Measurements from ENCODE around the gene MAGEA9.
"Not testable (repeated sequence)": the region's sequence is repeated elsewhere in the genome, so short reads cannot be mapped to it uniquely, and the experiment has no call there.

The MAGEA9 gene

GRCh38 chrX:149781727-149782126, at the start of gene MAGEA9:
Gene MAGEA9 (plus strand): TSS chrX:149781930. CDS start chrX:149786211, 4,281 bp downstream.
- H3K4me1 ChIP-seq (ENCODE audit: control insufficient read depth, insufficient read depth, low read length); H3K9ac ChIP-seq (ENCODE audit: low read length); H3K9me3 ChIP-seq (ENCODE audit: control insufficient read depth, low read length); DNase-seq (ENCODE audit: low read depth); H3K4me3 ChIP-seq (ENCODE audit: low read length); H3K27me3 ChIP-seq (replicated peaks; ENCODE audit: control insufficient read depth, insufficient read depth, low read length); H3K36me3 ChIP-seq (ENCODE audit: control insufficient read depth, insufficient read depth, low read length, severe bottlenecking): not testable (repeated sequence)

GRCh38 chrX:149742269-149742668, 39.5 kb upstream of the MAGEA9 start:
- not testable (repeated sequence) for H3K9ac ChIP-seq (ENCODE audit: low read length); DNase-seq (ENCODE audit: low read depth); H3K4me3 ChIP-seq (ENCODE audit: low read length); H3K36me3 ChIP-seq (ENCODE audit: control insufficient read depth, insufficient read depth, low read length, severe bottlenecking); H3K27me3 ChIP-seq (replicated peaks; ENCODE audit: control insufficient read depth, insufficient read depth, low read length); H3K9me3 ChIP-seq (ENCODE audit: control insufficient read depth, low read length); H3K4me1 ChIP-seq (ENCODE audit: control insufficient read depth, insufficient read depth, low read length)

- H3K36me3 ChIP-seq (ENCODE audit: control insufficient read depth, insufficient read depth, low read length, severe bottlenecking); H3K9ac ChIP-seq (ENCODE audit: low read length); H3K27me3 ChIP-seq (replicated peaks; ENCODE audit: control insufficient read depth, insufficient read depth, low read length); DNase-seq (ENCODE audit: low read depth); H3K4me1 ChIP-seq (ENCODE audit: control insufficient read depth, insufficient read depth, low read length); H3K9me3 ChIP-seq (ENCODE audit: control insufficient read depth, low read length); H3K4me3 ChIP-seq (ENCODE audit: low read length): not testable (repeated sequence)
Observed at GRCh38 chrX:149746390-149747007, 35.2 kb upstream of the MAGEA9 start.

DNA sequence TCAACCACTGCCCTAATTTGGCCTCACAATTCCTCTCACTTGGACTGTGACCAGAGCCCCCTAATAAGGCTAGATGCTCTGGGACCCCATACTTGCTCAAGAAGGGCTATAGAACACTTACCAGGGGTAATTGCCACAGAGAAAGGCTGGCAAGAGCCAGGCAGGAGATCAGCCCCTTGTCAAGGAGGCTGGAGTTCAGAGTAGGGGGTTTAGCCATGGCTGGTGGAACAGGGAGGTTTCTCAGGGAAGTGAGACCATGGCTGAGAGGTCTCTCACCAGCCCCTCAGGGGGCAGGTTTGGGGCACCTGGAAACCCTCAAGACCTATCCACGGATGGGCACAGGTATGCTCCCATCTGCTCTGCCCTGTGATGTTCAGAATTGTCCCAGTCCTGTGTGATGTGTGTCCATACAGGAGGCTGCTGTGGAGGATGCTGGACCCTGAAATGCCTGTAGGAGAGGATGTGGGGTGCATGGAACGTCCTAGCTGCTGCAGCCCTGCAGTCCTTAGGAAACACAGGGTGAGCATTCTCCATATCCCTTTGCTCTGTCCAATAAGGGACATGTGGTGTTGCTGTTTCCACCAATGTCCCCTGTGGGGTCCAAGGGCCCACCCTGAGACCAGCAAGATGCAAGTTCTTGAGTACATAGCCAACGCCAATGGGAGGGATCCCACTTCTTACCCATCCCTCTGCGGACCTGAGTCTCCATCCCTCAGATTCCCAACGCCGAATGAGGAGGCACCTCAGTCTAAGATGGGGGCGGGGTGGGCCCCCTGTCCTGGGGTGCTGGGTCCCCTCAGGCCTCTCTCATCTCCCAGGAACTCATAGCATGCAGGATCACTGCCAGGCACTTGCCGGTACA, 24.3 kb upstream of the MAGEA9 start:
- Histone ChIP-seq H3K36me3 (ENCODE audit: control insufficient read depth, insufficient read depth, low read length, severe bottlenecking) (no peaks in the 10 kb centered on the region), H3K27me3 (replicated peaks; ENCODE audit: control insufficient read depth, insufficient read depth, low read length) (peaks cover 22% of the 10 kb centered on the region), H3K9ac (ENCODE audit: low read length) (no peak overlapping the region), H3K9me3 (ENCODE audit: control insufficient read depth, low read length) (no peaks in the 10 kb centered on the region), H3K4me3 (ENCODE audit: low read length) (no peak overlapping the region), H3K4me1 (ENCODE audit: control insufficient read depth, insufficient read depth, low read length) (no peaks in the 10 kb centered on the region)
- no peak for DNase-seq (ENCODE audit: low read depth)

- H3K36me3 ChIP-seq (ENCODE audit: control insufficient read depth, insufficient read depth, low read length, severe bottlenecking) = no peaks in the 10 kb centered on the region
- no peak overlapping the region for H3K9ac ChIP-seq (ENCODE audit: low read length)
- no peak overlapping the region for H3K4me3 ChIP-seq (ENCODE audit: low read length)
- DNase-seq (ENCODE audit: low read depth) = no peak
- peaks cover 22% of the 10 kb centered on the region for H3K27me3 ChIP-seq (replicated peaks; ENCODE audit: control insufficient read depth, insufficient read depth, low read length)
- no peaks in the 10 kb centered on the region for H3K4me1 ChIP-seq (ENCODE audit: control insufficient read depth, insufficient read depth, low read length)
- no peaks in the 10 kb centered on the region for H3K9me3 ChIP-seq (ENCODE audit: control insufficient read depth, low read length)
Observed at GRCh38 chrX:149758068-149758714, 23.5 kb upstream of the MAGEA9 start.

- not testable (repeated sequence) for H3K4me1 ChIP-seq (ENCODE audit: control insufficient read depth, insufficient read depth, low read length); H3K4me3 ChIP-seq (ENCODE audit: low read length); DNase-seq (ENCODE audit: low read depth); H3K9ac ChIP-seq (ENCODE audit: low read length); H3K9me3 ChIP-seq (ENCODE audit: control insufficient read depth, low read length); H3K36me3 ChIP-seq (ENCODE audit: control insufficient read depth, insufficient read depth, low read length, severe bottlenecking)
- H3K27me3 ChIP-seq (replicated peaks; ENCODE audit: control insufficient read depth, insufficient read depth, low read length) = peaks cover 22% of the 10 kb centered on the region
Observed at GRCh38 chrX:149758715-149759078, 23.0 kb upstream of the MAGEA9 start.

GRCh38 chrX:149759824-149760223, 21.9 kb upstream of the MAGEA9 start:
- peaks cover 20% of the 10 kb centered on the region for H3K27me3 ChIP-seq (replicated peaks; ENCODE audit: control insufficient read depth, insufficient read depth, low read length)
- no peaks in the 10 kb centered on the region for H3K4me1 ChIP-seq (ENCODE audit: control insufficient read depth, insufficient read depth, low read length)
- no peaks in the 10 kb centered on the region for H3K36me3 ChIP-seq (ENCODE audit: control insufficient read depth, insufficient read depth, low read length, severe bottlenecking)
- H3K9ac ChIP-seq (ENCODE audit: low read length) = no peak overlapping the region
- no peak overlapping the region for H3K4me3 ChIP-seq (ENCODE audit: low read length)
- no peaks in the 10 kb centered on the region for H3K9me3 ChIP-seq (ENCODE audit: control insufficient read depth, low read length)
- no peak for DNase-seq (ENCODE audit: low read depth)

GRCh38 chrX:149760965-149761364, 20.8 kb upstream of the MAGEA9 start:
- Histone ChIP-seq H3K9ac (ENCODE audit: low read length) (no peak overlapping the region), H3K27me3 (replicated peaks; ENCODE audit: control insufficient read depth, insufficient read depth, low read length) (peaks cover 14% of the 10 kb centered on the region), H3K36me3 (ENCODE audit: control insufficient read depth, insufficient read depth, low read length, severe bottlenecking) (no peaks in the 10 kb centered on the region), H3K9me3 (ENCODE audit: control insufficient read depth, low read length) (no peaks in the 10 kb centered on the region), H3K4me3 (ENCODE audit: low read length) (no peak overlapping the region), H3K4me1 (ENCODE audit: control insufficient read depth, insufficient read depth, low read length) (no peaks in the 10 kb centered on the region)
- DNase-seq (ENCODE audit: low read depth) = no peak

DNA sequence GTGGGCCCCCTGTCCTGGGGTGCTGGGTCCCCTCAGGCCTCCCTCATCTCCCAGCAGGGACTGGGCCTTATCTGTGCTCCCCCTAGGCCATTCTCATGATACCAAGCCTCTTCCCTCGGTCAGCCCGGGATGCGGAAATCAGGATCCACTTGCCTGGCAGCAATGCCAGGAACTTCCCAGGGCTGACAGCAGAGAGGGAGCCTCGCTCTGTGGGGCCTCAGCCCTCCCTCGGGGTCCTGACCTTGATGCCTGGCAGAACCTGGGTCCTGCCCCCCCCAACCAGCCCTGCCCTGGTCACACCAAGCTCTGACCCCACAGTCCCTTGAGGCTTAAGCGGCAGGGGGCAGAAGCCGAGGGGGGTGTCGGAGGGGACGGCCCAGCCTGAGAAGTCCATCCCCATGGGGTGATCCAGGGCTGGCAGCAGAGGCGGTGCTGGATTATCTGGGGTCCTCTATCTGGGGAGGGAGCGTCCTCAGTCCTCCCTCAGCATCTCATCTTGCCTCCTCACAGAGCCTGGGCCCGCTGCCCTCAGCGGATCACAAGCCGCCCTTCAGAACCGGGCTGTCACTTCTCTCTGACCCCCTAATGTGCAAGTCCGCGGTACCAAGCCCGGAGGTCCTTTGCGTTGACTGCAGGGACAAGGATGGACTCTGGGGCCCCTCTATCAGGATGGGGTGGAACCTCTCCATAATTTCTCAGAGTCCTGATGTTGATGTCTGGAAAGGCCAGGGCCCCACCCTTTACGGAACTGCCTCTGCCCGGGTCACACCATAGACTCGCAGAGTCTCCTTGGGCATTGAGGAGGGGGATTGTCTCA, 19.7 kb upstream of the MAGEA9 start:
- DNase-seq (ENCODE audit: low read depth); H3K9ac ChIP-seq (ENCODE audit: low read length); H3K4me3 ChIP-seq (ENCODE audit: low read length); H3K9me3 ChIP-seq (ENCODE audit: control insufficient read depth, low read length); H3K27me3 ChIP-seq (replicated peaks; ENCODE audit: control insufficient read depth, insufficient read depth, low read length); H3K4me1 ChIP-seq (ENCODE audit: control insufficient read depth, insufficient read depth, low read length); H3K36me3 ChIP-seq (ENCODE audit: control insufficient read depth, insufficient read depth, low read length, severe bottlenecking): not testable (repeated sequence)

- no peak for DNase-seq (ENCODE audit: low read depth)
- H3K27me3 ChIP-seq (replicated peaks; ENCODE audit: control insufficient read depth, insufficient read depth, low read length) = peaks cover 3% of the 10 kb centered on the region
- no peaks in the 10 kb centered on the region for H3K36me3 ChIP-seq (ENCODE audit: control insufficient read depth, insufficient read depth, low read length, severe bottlenecking)
- no peak overlapping the region for H3K4me3 ChIP-seq (ENCODE audit: low read length)
- no peaks in the 10 kb centered on the region for H3K9me3 ChIP-seq (ENCODE audit: control insufficient read depth, low read length)
- H3K4me1 ChIP-seq (ENCODE audit: control insufficient read depth, insufficient read depth, low read length) = no peaks in the 10 kb centered on the region
- no peak overlapping the region for H3K9ac ChIP-seq (ENCODE audit: low read length)
Observed at GRCh38 chrX:149762696-149763614, 18.8 kb upstream of the MAGEA9 start.
